Stimulated activated CD4-positive, alpha-beta T cell treated with anti-CD3 and anti-CD28 coated beads, Interleukin-4, amount 100 ng/mL, for 4 hours (primary cell): Measurements from ENCODE around the gene PRR35.
"Not testable (repeated sequence)": the region's sequence is repeated elsewhere in the genome, so short reads cannot be mapped to it uniquely, and the experiment has no call there.

Experiments used
- DNase-seq, 2 experiments: peaks; one replicate each; pipeline ENCODE4 v3.0.0-alpha.2; 2020

PRR35 gene

GRCh38 chr16:597655-598054, 37.5 kb downstream of the PRR35 start:
- DNase-seq = not testable (repeated sequence)

- DNase-seq = no peak
These were observed 38.9 kb downstream of the PRR35 start for GRCh38 chr16:598823-599739.

- no peak for DNase-seq
These were observed 40.6 kb downstream of the PRR35 start for GRCh38 chr16:600781-601180.

- no peak for DNase-seq
These were observed 43.7 kb downstream of the PRR35 start for GRCh38 chr16:603933-604332.

GRCh38 chr16:606656-607307, 46.6 kb downstream of the PRR35 start:
- no peak for DNase-seq

- peak in 1 of 2 experiments; percentile 7 for DNase-seq
These were observed 47.8 kb downstream of the PRR35 start for GRCh38 chr16:608019-608418.

GRCh38 chr16:609316-609715, 49.1 kb downstream of the PRR35 start:
- no peak for DNase-seq

GRCh38 chr16:609984-610383, 49.8 kb downstream of the PRR35 start:
- DNase-seq = no peak

GRCh38 chr16:610513-611381, 50.6 kb downstream of the PRR35 start:
- DNase-seq = peak; percentile 38 to 63

- no peak for DNase-seq
These were observed 54.9 kb downstream of the PRR35 start for GRCh38 chr16:615122-615521.
